ENCODE data around the gene ANO9.
"Not testable (repeated sequence)": the region's sequence is repeated elsewhere in the genome, so short reads cannot be mapped to it uniquely, and the experiment has no call there.

ANO9 gene

GRCh38 chr11:438101-438844 is 3.5 kb downstream of the ANO9 start:
- Histone ChIP-seq H3K36me3 (ENCODE audit: control insufficient read depth, insufficient read depth, low read length) (no peaks in the 10 kb centered on the region), H3K4me3 (ENCODE audit: low read depth, low read length) (no peak overlapping the region), H3K27me3 (ENCODE audit: control insufficient read depth, insufficient read depth, low read length) (no peaks in the 10 kb centered on the region), H3K9me3 (ENCODE audit: control insufficient read depth, insufficient read depth, low read length) (no peaks in the 10 kb centered on the region), H3K4me1 (ENCODE audit: control insufficient read depth, insufficient read depth, low read length) (no peaks in the 10 kb centered on the region), H3K9ac (ENCODE audit: low read depth, low read length) (no peak overlapping the region)

- no peak overlapping the region for H3K4me3 ChIP-seq (ENCODE audit: low read depth, low read length)
- H3K4me1 ChIP-seq (ENCODE audit: control insufficient read depth, insufficient read depth, low read length) = no peaks in the 10 kb centered on the region
- no peak overlapping the region for H3K9ac ChIP-seq (ENCODE audit: low read depth, low read length)
- no peaks in the 10 kb centered on the region for H3K27me3 ChIP-seq (ENCODE audit: control insufficient read depth, insufficient read depth, low read length)
- H3K36me3 ChIP-seq (ENCODE audit: control insufficient read depth, insufficient read depth, low read length) = no peaks in the 10 kb centered on the region
- no peaks in the 10 kb centered on the region for H3K9me3 ChIP-seq (ENCODE audit: control insufficient read depth, insufficient read depth, low read length)
These were observed 4.5 kb downstream of the ANO9 start for GRCh38 chr11:437228-437870.

GRCh38 chr11:434999-435740 is 6.6 kb downstream of the ANO9 start:
- H3K27me3 ChIP-seq (ENCODE audit: control insufficient read depth, insufficient read depth, low read length); H3K4me1 ChIP-seq (ENCODE audit: control insufficient read depth, insufficient read depth, low read length); H3K9me3 ChIP-seq (ENCODE audit: control insufficient read depth, insufficient read depth, low read length); H3K9ac ChIP-seq (ENCODE audit: low read depth, low read length); H3K4me3 ChIP-seq (ENCODE audit: low read depth, low read length); H3K36me3 ChIP-seq (ENCODE audit: control insufficient read depth, insufficient read depth, low read length): not testable (repeated sequence)

- no peaks in the 10 kb centered on the region for H3K4me1 ChIP-seq (ENCODE audit: control insufficient read depth, insufficient read depth, low read length)
- no peaks in the 10 kb centered on the region for H3K9me3 ChIP-seq (ENCODE audit: control insufficient read depth, insufficient read depth, low read length)
- no peaks in the 10 kb centered on the region for H3K36me3 ChIP-seq (ENCODE audit: control insufficient read depth, insufficient read depth, low read length)
- no peaks in the 10 kb centered on the region for H3K27me3 ChIP-seq (ENCODE audit: control insufficient read depth, insufficient read depth, low read length)
- no peak overlapping the region for H3K4me3 ChIP-seq (ENCODE audit: low read depth, low read length)
- no peak overlapping the region for H3K9ac ChIP-seq (ENCODE audit: low read depth, low read length)
These were observed 7.3 kb downstream of the ANO9 start for GRCh38 chr11:434496-434895.

GRCh38 chr11:433641-434040 is 8.2 kb downstream of the ANO9 start:
- Histone ChIP-seq H3K9ac (ENCODE audit: low read depth, low read length) (no peak overlapping the region), H3K27me3 (ENCODE audit: control insufficient read depth, insufficient read depth, low read length) (no peaks in the 10 kb centered on the region), H3K9me3 (ENCODE audit: control insufficient read depth, insufficient read depth, low read length) (no peaks in the 10 kb centered on the region), H3K4me1 (ENCODE audit: control insufficient read depth, insufficient read depth, low read length) (no peaks in the 10 kb centered on the region), H3K36me3 (ENCODE audit: control insufficient read depth, insufficient read depth, low read length) (no peaks in the 10 kb centered on the region), H3K4me3 (ENCODE audit: low read depth, low read length) (no peak overlapping the region)

- Histone ChIP-seq H3K27me3 (ENCODE audit: control insufficient read depth, insufficient read depth, low read length) (no peaks in the 10 kb centered on the region), H3K36me3 (ENCODE audit: control insufficient read depth, insufficient read depth, low read length) (peaks cover 2% of the 10 kb centered on the region), H3K9ac (ENCODE audit: low read depth, low read length) (no peak overlapping the region), H3K4me3 (ENCODE audit: low read depth, low read length) (no peak overlapping the region), H3K4me1 (ENCODE audit: control insufficient read depth, insufficient read depth, low read length) (no peaks in the 10 kb centered on the region), H3K9me3 (ENCODE audit: control insufficient read depth, insufficient read depth, low read length) (no peaks in the 10 kb centered on the region)
These were observed 8.7 kb downstream of the ANO9 start for GRCh38 chr11:433111-433510.

GRCh38 chr11:432501-433100 is 9.2 kb downstream of the ANO9 start:
- Histone ChIP-seq H3K36me3 (ENCODE audit: control insufficient read depth, insufficient read depth, low read length) (peaks cover 2% of the 10 kb centered on the region), H3K9ac (ENCODE audit: low read depth, low read length) (no peak overlapping the region), H3K27me3 (ENCODE audit: control insufficient read depth, insufficient read depth, low read length) (no peaks in the 10 kb centered on the region), H3K9me3 (ENCODE audit: control insufficient read depth, insufficient read depth, low read length) (no peaks in the 10 kb centered on the region), H3K4me3 (ENCODE audit: low read depth, low read length) (no peak overlapping the region), H3K4me1 (ENCODE audit: control insufficient read depth, insufficient read depth, low read length) (no peaks in the 10 kb centered on the region)

GRCh38 chr11:431921-432320 is 9.9 kb downstream of the ANO9 start:
- Histone ChIP-seq H3K4me1 (ENCODE audit: control insufficient read depth, insufficient read depth, low read length) (no peaks in the 10 kb centered on the region), H3K9me3 (ENCODE audit: control insufficient read depth, insufficient read depth, low read length) (no peaks in the 10 kb centered on the region), H3K36me3 (ENCODE audit: control insufficient read depth, insufficient read depth, low read length) (peaks cover 2% of the 10 kb centered on the region), H3K4me3 (ENCODE audit: low read depth, low read length) (no peak overlapping the region), H3K9ac (ENCODE audit: low read depth, low read length) (no peak overlapping the region), H3K27me3 (ENCODE audit: control insufficient read depth, insufficient read depth, low read length) (no peaks in the 10 kb centered on the region)

- Histone ChIP-seq H3K9ac (ENCODE audit: low read depth, low read length) (no peak overlapping the region), H3K4me3 (ENCODE audit: low read depth, low read length) (no peak overlapping the region), H3K9me3 (ENCODE audit: control insufficient read depth, insufficient read depth, low read length) (no peaks in the 10 kb centered on the region), H3K36me3 (ENCODE audit: control insufficient read depth, insufficient read depth, low read length) (peaks cover 2% of the 10 kb centered on the region), H3K4me1 (ENCODE audit: control insufficient read depth, insufficient read depth, low read length) (no peaks in the 10 kb centered on the region), H3K27me3 (ENCODE audit: control insufficient read depth, insufficient read depth, low read length) (no peaks in the 10 kb centered on the region)
These were observed 11.8 kb downstream of the ANO9 start for GRCh38 chr11:429931-430456.

GRCh38 chr11:429391-429790 is 12.4 kb downstream of the ANO9 start:
- Histone ChIP-seq H3K27me3 (ENCODE audit: control insufficient read depth, insufficient read depth, low read length) (no peaks in the 10 kb centered on the region), H3K4me1 (ENCODE audit: control insufficient read depth, insufficient read depth, low read length) (no peaks in the 10 kb centered on the region), H3K4me3 (ENCODE audit: low read depth, low read length) (no peak overlapping the region), H3K9ac (ENCODE audit: low read depth, low read length) (no peak overlapping the region), H3K9me3 (ENCODE audit: control insufficient read depth, insufficient read depth, low read length) (no peaks in the 10 kb centered on the region), H3K36me3 (ENCODE audit: control insufficient read depth, insufficient read depth, low read length) (peaks cover 2% of the 10 kb centered on the region)

GRCh38 chr11:428295-428694 is 13.5 kb downstream of the ANO9 start:
- H3K36me3 ChIP-seq (ENCODE audit: control insufficient read depth, insufficient read depth, low read length) = peaks cover 2% of the 10 kb centered on the region
- H3K4me1 ChIP-seq (ENCODE audit: control insufficient read depth, insufficient read depth, low read length) = no peaks in the 10 kb centered on the region
- no peaks in the 10 kb centered on the region for H3K9me3 ChIP-seq (ENCODE audit: control insufficient read depth, insufficient read depth, low read length)
- H3K9ac ChIP-seq (ENCODE audit: low read depth, low read length) = no peak overlapping the region
- no peaks in the 10 kb centered on the region for H3K27me3 ChIP-seq (ENCODE audit: control insufficient read depth, insufficient read depth, low read length)
- H3K4me3 ChIP-seq (ENCODE audit: low read depth, low read length) = no peak overlapping the region
